A549 treated with DMSO at 1 μM for 4 hours (cell line): ENCODE data around the gene ZWINT. TPM values are rescaled to one million over a fixed set of nuclear protein-coding genes. Genes with fewer than 3 reads are reported as not detected.

Experiments used
- total RNA-seq: library from RNA; stranded (reverse); fragments of 200-300 nt; extraction: Qiagen RNA extraction; gene quantifications from 5 replicates; pipeline ENCODE4 v1.2.3, GENCODE V29; 2022; ENCODE audit warnings: low read depth

ZWINT gene, protein sequence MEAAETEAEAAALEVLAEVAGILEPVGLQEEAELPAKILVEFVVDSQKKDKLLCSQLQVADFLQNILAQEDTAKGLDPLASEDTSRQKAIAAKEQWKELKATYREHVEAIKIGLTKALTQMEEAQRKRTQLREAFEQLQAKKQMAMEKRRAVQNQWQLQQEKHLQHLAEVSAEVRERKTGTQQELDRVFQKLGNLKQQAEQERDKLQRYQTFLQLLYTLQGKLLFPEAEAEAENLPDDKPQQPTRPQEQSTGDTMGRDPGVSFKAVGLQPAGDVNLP
- 86.2 to 102 TPM (median 88.1 TPM) in 5 replicates for total RNA-seq

DNA sequence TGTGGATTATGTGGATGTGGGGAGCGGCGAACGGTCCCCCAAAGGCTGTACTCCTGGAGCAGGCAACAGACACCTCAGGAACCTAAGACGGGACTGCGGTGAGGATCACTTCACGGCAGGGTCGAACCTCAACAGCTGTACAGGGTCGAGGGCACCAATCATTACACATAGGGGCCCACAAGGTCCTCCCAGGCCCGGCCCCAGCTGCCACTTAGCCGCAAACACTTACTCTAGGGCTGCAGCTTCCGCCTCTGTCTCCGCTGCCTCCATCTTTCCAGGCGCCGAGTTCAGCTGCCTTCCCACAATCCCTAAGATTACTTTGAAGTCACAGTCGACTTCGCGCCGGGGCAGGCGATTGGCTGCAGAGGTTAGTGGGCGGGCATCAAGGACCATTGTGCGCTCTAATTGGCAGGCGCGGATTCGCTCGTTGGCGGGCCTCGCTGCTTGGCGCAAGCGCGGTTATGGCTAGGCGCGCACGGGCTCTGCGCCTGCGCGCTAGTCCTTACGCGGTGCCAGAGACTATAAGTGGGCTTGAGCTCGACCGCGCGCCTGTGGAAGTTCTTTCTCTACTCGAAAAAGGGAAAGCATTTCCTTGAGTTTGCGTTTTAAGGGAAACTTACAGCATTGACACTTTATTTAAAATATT lies at the start of gene ZWINT:
Gene ZWINT, minus strand, starts transcription at position 293 of the 646 bp plus-strand sequence. Its CDS starts 23 bp downstream, at position 270.

